ENCODE measurements around the gene ERMARD.

ERMARD gene

DNA sequence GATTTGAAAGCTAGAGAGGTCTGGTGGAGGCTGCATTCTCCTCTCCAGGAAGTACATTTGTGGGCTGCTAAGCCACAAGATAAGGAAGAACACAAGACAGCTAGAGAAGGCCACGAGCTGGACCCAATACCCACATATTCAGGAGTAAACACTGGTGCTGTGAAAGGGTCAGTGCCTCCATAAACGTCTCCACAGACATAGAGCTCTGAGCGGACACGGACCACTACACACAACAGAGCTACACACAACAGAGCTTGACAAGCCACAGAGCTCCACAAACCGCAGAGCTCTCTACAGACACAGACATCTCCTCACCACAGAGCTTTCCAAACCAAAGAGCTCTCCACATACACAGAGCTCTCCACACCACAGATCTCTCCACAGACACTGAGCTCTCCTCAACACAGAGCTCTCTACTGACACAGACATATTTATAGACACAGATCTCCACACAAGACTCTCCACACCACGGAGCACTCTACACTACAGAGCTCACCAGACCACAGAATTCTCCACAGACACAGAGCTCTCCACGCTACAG lies 51.9 kb downstream of the ERMARD start:
- DNase-seq, result no peak

GRCh38 chr6:169803816-169804340 lies 52.5 kb downstream of the ERMARD start:
- no peak for DNase-seq

GRCh38 chr6:169804427-169804826 lies 53.0 kb downstream of the ERMARD start:
- no peak for DNase-seq

DNA sequence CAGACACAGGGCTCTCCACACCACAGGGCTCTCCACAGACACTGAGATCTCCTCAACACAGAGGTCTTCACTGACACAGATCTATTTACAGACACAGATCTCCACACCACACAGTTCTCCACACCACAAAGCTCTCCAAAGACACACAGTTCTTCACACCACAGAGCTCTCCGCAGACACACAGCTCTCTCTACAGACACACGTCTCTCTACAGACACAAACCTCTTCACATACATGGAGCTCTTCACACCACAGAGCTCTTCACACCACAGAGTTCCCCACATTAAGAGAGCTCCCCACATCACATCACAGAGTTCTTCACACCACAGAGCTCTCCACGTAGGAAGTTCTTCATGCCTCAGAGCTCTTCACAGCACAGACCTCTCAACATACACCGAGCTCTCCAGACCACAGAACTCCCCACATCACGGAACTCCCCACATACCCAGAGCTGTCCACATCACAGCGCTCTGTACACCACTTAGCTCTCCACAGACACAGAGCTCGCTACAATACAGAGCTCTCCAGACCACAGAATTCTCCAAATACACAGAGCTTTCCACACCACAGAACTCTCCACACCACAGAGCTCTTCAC lies 53.9 kb downstream of the ERMARD start:
- DNase-seq, result no peak

GRCh38 chr6:169806701-169807100 lies 55.3 kb downstream of the ERMARD start:
- DNase-seq, result no peak

GRCh38 chr6:169807229-169807628 lies 55.8 kb downstream of the ERMARD start:
- DNase-seq, result no peak

- no peak for DNase-seq
Measured at GRCh38 chr6:169807699-169808607, 56.5 kb downstream of the ERMARD start.

DNA sequence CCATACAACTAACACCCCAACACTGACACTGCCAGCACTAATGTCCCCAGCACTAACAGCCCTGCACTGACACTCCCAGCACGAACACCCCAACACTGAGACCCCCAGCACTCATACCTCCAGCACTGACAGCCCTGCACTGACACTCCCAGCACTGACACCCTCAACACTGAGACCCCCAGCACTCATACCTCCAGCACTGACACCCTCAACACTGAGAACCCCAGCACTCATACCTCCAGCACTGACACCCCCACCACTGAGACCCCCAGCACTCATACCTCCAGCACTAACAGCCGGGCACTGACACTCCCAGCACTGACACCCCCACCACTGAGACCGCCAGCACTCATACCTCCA lies 57.2 kb downstream of the ERMARD start:
- no peak for DNase-seq

GRCh38 chr6:169809386-169809785 lies 58.0 kb downstream of the ERMARD start:
- no peak for DNase-seq

- peak; percentile 80 for DNase-seq
Measured at GRCh38 chr6:169810066-169810989, 58.9 kb downstream of the ERMARD start.

GRCh38 chr6:169811072-169811471 lies 59.6 kb downstream of the ERMARD start:
- no peak for DNase-seq

GRCh38 chr6:169811521-169812256 lies 60.3 kb downstream of the ERMARD start:
- no peak for DNase-seq

GRCh38 chr6:169812257-169812644 lies 60.8 kb downstream of the ERMARD start:
- DNase-seq, result no peak

GRCh38 chr6:169813969-169814368 lies 62.5 kb downstream of the ERMARD start:
- DNase-seq, result no peak

- no peak for DNase-seq
Measured at GRCh38 chr6:169816054-169816453, 64.6 kb downstream of the ERMARD start.

DNA sequence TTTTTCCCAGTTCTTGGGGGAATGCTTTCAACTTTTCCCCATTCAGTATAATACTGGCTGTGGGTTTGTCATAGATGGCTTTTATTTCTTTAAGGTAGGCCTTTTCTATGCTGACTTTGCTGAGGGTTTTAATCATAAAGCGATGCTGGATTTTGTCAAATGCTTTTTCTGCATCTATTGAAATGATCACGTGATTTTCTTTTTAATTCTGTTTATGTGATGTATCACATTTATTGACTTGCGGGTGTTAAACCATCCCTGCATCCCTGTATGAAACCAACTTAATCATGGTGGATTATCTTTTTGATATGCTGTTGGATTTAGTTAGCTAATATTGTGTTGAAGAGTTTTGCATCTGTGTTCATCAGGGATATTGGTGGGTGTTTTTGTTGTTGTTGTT lies 65.6 kb downstream of the ERMARD start:
- no peak for DNase-seq

- no peak for DNase-seq
Measured at GRCh38 chr6:169820358-169820757, 68.9 kb downstream of the ERMARD start.

DNA sequence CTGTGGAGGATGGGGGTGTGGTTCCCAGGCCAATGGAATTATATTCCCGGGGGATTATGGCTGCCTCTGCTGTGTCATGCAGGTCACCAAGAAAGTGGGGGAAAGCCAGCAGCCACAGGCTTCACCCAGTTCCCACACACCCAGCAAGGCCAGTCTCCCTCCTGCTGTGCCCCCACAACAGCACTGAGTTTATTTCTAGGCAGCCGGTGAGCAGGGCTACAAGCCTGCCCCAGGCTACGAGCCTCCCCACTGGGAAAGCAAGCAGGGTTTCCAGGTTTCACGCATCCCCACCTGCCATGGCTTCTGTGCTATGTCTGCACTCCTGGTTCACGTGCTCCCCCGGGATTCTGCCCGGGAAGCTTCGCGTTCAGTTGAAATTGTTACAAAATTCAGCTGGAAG lies 72.6 kb downstream of the ERMARD start:
- DNase-seq, result no peak

GRCh38 chr6:169824848-169825557 lies 73.6 kb downstream of the ERMARD start:
- no peak for DNase-seq

DNA sequence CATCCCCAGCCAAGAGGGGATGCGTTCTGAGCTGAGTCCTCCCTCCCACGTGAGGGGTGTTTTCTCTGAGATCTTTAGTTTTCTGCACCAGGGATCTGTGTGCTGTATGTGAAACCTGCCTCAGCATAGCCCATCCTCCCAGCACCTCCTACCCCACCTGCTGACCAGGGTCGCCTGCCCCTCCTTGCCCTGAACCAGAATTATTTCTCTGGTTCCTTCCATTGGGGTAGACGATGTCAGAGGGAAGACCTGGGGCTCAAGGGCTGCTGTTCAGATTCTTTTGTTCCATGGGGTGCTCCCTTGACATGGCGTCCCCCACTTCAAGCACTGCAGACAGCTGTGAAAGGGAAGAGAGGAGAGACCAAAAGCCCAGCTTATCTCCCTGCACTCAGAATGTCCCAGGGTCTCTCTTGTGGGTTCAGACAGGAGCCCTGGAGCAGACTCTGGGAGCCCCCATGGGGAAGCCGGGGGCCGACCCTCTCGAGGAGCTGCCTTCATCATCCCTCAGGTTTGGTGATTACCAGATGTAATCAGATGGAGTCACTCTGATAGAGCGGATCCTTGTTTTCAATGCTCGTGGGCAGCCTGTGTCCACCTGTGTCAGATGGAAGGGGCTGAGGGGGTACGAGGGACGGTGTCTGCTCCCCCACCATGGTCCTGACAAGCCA lies 74.3 kb downstream of the ERMARD start:
- DNase-seq, result no peak

- no peak for DNase-seq
Measured at GRCh38 chr6:169826697-169827096, 75.3 kb downstream of the ERMARD start.
